Activated naive CD8-positive, alpha-beta T cell treated with anti-CD3 and anti-CD28 coated beads for 36 hours (primary cell): ENCODE measurements around the gene CSH1. TPM values are rescaled to one million over a fixed set of nuclear protein-coding genes. Genes with fewer than 3 reads are reported as not detected.
"Not testable (repeated sequence)": the region's sequence is repeated elsewhere in the genome, so short reads cannot be mapped to it uniquely, and the experiment has no call there.

Source experiments
- DNase-seq: peaks from one replicate; pipeline ENCODE4 v3.0.0; 2021
- H3K27ac Mint-ChIP-seq: one replicate; pipeline ENCODE4 v1.8.0; 2022; ENCODE audit warnings: mild to moderate bottlenecking, moderate library complexity, mixed read lengths
- H3K27me3 Mint-ChIP-seq: one replicate; pipeline ENCODE4 v1.8.0; 2022; ENCODE audit warnings: mild to moderate bottlenecking, mixed read lengths
- H3K36me3 Mint-ChIP-seq: one replicate; pipeline ENCODE4 v1.8.0; 2021; ENCODE audit warnings: mild to moderate bottlenecking, mixed read lengths
- H3K4me1 Mint-ChIP-seq: one replicate; pipeline ENCODE4 v1.8.0; 2021; ENCODE audit warnings: mixed read lengths
- H3K4me3 Mint-ChIP-seq: one replicate; pipeline ENCODE4 v1.8.0; 2022; ENCODE audit warnings: mild to moderate bottlenecking, moderate library complexity, mixed read lengths
- H3K9me3 Mint-ChIP-seq: one replicate; pipeline ENCODE4 v1.8.0; 2022; ENCODE audit warnings: mixed read lengths
- total RNA-seq, 2 experiments: library from RNA; stranded (reverse); gene quantifications; one replicate each; pipeline ENCODE4 v1.2.3, GENCODE V29; 2021

Gene CSH1
- total RNA-seq, 2 experiments from 2014 or later, result not detected

GRCh38 chr17:63870292-63870665 lies 26.1 kb downstream of the CSH1 start:
- not testable (repeated sequence) for DNase-seq, H3K27ac Mint-ChIP-seq, H3K4me3 Mint-ChIP-seq, H3K27me3 Mint-ChIP-seq, H3K9me3 Mint-ChIP-seq, H3K36me3 Mint-ChIP-seq, H3K4me1 Mint-ChIP-seq

- not testable (repeated sequence) for H3K9me3 Mint-ChIP-seq, H3K27me3 Mint-ChIP-seq, H3K4me3 Mint-ChIP-seq, H3K4me1 Mint-ChIP-seq, DNase-seq, H3K27ac Mint-ChIP-seq, H3K36me3 Mint-ChIP-seq
Measured at GRCh38 chr17:63869491-63870291, 26.7 kb downstream of the CSH1 start.

- not testable (repeated sequence) for DNase-seq, H3K27ac Mint-ChIP-seq, H3K27me3 Mint-ChIP-seq, H3K4me1 Mint-ChIP-seq, H3K36me3 Mint-ChIP-seq, H3K4me3 Mint-ChIP-seq, H3K9me3 Mint-ChIP-seq
Measured at GRCh38 chr17:63866625-63867024, 29.7 kb downstream of the CSH1 start.

- H3K27me3 Mint-ChIP-seq, result no peaks in the 10 kb centered on the region
Measured at GRCh38 chr17:63859257-63859656, 37.1 kb downstream of the CSH1 start.

GRCh38 chr17:63856425-63856824 lies 39.9 kb downstream of the CSH1 start:
- not testable (repeated sequence) for H3K36me3 Mint-ChIP-seq, H3K27me3 Mint-ChIP-seq, H3K4me3 Mint-ChIP-seq, DNase-seq, H3K9me3 Mint-ChIP-seq, H3K4me1 Mint-ChIP-seq, H3K27ac Mint-ChIP-seq

More at GRCh38 chr17:63859257-63859656, 37.1 kb downstream of the CSH1 start:
- H3K36me3 Mint-ChIP-seq, result no peaks in the 10 kb centered on the region
- no peaks in the 10 kb centered on the region for H3K9me3 Mint-ChIP-seq
- DNase-seq, result no peak
- H3K27ac Mint-ChIP-seq, result no peak overlapping the region
- no peak overlapping the region for H3K4me3 Mint-ChIP-seq
- H3K4me1 Mint-ChIP-seq, result no peaks in the 10 kb centered on the region

- Mint-ChIP-seq H3K4me3 (no peak overlapping the region), H3K27ac (no peak overlapping the region), H3K4me1 (no peaks in the 10 kb centered on the region), H3K36me3 (no peaks in the 10 kb centered on the region), H3K27me3 (no peaks in the 10 kb centered on the region), H3K9me3 (no peaks in the 10 kb centered on the region)
- DNase-seq, result no peak
Measured at GRCh38 chr17:63855185-63855584, 41.2 kb downstream of the CSH1 start.

GRCh38 chr17:63854709-63855108 lies 41.7 kb downstream of the CSH1 start:
- Mint-ChIP-seq H3K4me3 (no peak overlapping the region), H3K4me1 (peaks cover under 1% of the 10 kb centered on the region), H3K9me3 (no peaks in the 10 kb centered on the region), H3K36me3 (no peaks in the 10 kb centered on the region), H3K27me3 (peaks cover under 1% of the 10 kb centered on the region), H3K27ac (no peak overlapping the region)
- DNase-seq, result no peak

GRCh38 chr17:63853260-63853659 lies 43.1 kb downstream of the CSH1 start:
- Mint-ChIP-seq H3K27ac (no peak overlapping the region), H3K9me3 (peaks cover 7% of the 10 kb centered on the region), H3K27me3 (peaks cover 4% of the 10 kb centered on the region), H3K4me1 (peaks cover 11% of the 10 kb centered on the region), H3K4me3 (no peak overlapping the region), H3K36me3 (peaks cover 2% of the 10 kb centered on the region)
- DNase-seq, result no peak

- peaks cover 14% of the 10 kb centered on the region for H3K9me3 Mint-ChIP-seq
- H3K4me1 Mint-ChIP-seq, result peaks cover 18% of the 10 kb centered on the region
- no peak overlapping the region for H3K4me3 Mint-ChIP-seq
- no peak overlapping the region for H3K27ac Mint-ChIP-seq
- H3K27me3 Mint-ChIP-seq, result peaks cover 4% of the 10 kb centered on the region
- DNase-seq, result no peak
- H3K36me3 Mint-ChIP-seq, result peaks cover 6% of the 10 kb centered on the region
Measured at GRCh38 chr17:63850401-63850800, 46.0 kb downstream of the CSH1 start.

- H3K27ac Mint-ChIP-seq, result peak overlapping the region; percentile 95
- DNase-seq, result peak; percentile 96
- H3K4me1 Mint-ChIP-seq, result peaks cover 21% of the 10 kb centered on the region
- H3K9me3 Mint-ChIP-seq, result peaks cover 14% of the 10 kb centered on the region
- H3K36me3 Mint-ChIP-seq, result peaks cover 6% of the 10 kb centered on the region
- peaks cover 4% of the 10 kb centered on the region for H3K27me3 Mint-ChIP-seq
- peak overlapping the region; percentile 80 for H3K4me3 Mint-ChIP-seq
Measured at GRCh38 chr17:63848834-63849689, 47.3 kb downstream of the CSH1 start.

- Mint-ChIP-seq H3K4me1 (peaks cover 25% of the 10 kb centered on the region), H3K27me3 (peaks cover 4% of the 10 kb centered on the region), H3K27ac (no peak overlapping the region), H3K9me3 (peaks cover 14% of the 10 kb centered on the region), H3K4me3 (no peak overlapping the region), H3K36me3 (peaks cover 6% of the 10 kb centered on the region)
- no peak for DNase-seq
Measured at GRCh38 chr17:63847525-63848249, 48.7 kb downstream of the CSH1 start.

GRCh38 chr17:63845509-63845908 lies 50.9 kb downstream of the CSH1 start:
- DNase-seq, result no peak
- Mint-ChIP-seq H3K4me1 (peaks cover 33% of the 10 kb centered on the region), H3K36me3 (peaks cover 14% of the 10 kb centered on the region), H3K4me3 (no peak overlapping the region), H3K27ac (no peak overlapping the region), H3K27me3 (peaks cover 4% of the 10 kb centered on the region), H3K9me3 (peaks cover 14% of the 10 kb centered on the region)
